ENCODE results near the gene PATJ.

- TF ChIP-seq ZNF8 (CRISPR knock-in tag; IDR thresholded peaks at IDR 0.05) (no peak), PPARA (CRISPR knock-in tag; IDR thresholded peaks at IDR 0.05; ENCODE audit: borderline replicate concordance) (no peak), CREB5 (CRISPR knock-in tag; IDR thresholded peaks at IDR 0.05; ENCODE audit: low read depth) (no peak)
Measured at GRCh38 chr1:61953790-61954150, 211.5 kb downstream of the PATJ start.
